ENCODE measurements around the gene NEDD1. TPM values are rescaled to one million over a fixed set of nuclear protein-coding genes. Genes with fewer than 3 reads are reported as not detected.

The NEDD1 gene
- total and polyA plus RNA-seq, 10 of the 15 experiments (the other 5 are each of a cell fraction or from before 2014, with no cell fraction given), result 15.9 to 52.6 (median 28.7) TPM

- TF ChIP-seq MAX (IDR thresholded peaks at IDR 0.05; ENCODE audit: low read depth, low read length), result no peak
Observed at GRCh38 chr12:96889273-96889933, 17.7 kb upstream of the NEDD1 start (continued).

- Histone ChIP-seq H4K20me1 (ENCODE audit: control insufficient read depth, insufficient read depth) (no peaks in the 10 kb centered on the region), H3K27ac (ENCODE audit: control insufficient read depth, insufficient read depth) (no peak overlapping the region), H3K79me2 (ENCODE audit: control insufficient read depth, insufficient read depth, low read length) (no peaks in the 10 kb centered on the region), H3K9me3 (replicated peaks; ENCODE audit: control insufficient read depth, insufficient read depth, low read length) (peaks cover 1% of the 10 kb centered on the region; the same call in 1 of the 3 replicates), H3K9ac (ENCODE audit: control insufficient read depth, insufficient read depth, low read length) (no peak overlapping the region), H3K27me3 (replicated peaks in 1 of 2; ENCODE audit: control insufficient read depth in 2 of 2, insufficient read depth in 2 of 2, low read length in 1 of 2) (no peaks in the 10 kb centered on the region), H3K4me1 (ENCODE audit: control insufficient read depth, insufficient read depth, low read length) (no peaks in the 10 kb centered on the region), H3K4me2 (ENCODE audit: control insufficient read depth, insufficient read depth) (no peak overlapping the region), H3K36me3 (ENCODE audit: control insufficient read depth in 2 of 2, insufficient read depth in 2 of 2, low read length in 1 of 2) (no peaks in the 10 kb centered on the region), H3K4me3 (no peak overlapping the region), H2AFZ (ENCODE audit: control insufficient read depth, low read depth, low read length) (no peak overlapping the region)
- BruUV-seq (replicated peaks), result no TSS peak
- ChIA-PET RAD21 (ENCODE audit: unreplicated experiment) (no interaction called here), SMC1A (ENCODE audit: uncharacterized antibody, unreplicated experiment) (interaction anchor here (0.7 kb wide), 1 partner anchor 263 kb away, joined by 3 read pairs; no protein-coding TSS in a partner anchor), POLR2A (no interaction called here), CTCF (no interaction called here)
- no peak for ATAC-seq
- intact Hi-C loops (cut with micrococcal nuclease; ENCODE audit: unreplicated experiment) (no loop called here), in situ Hi-C loops (cut with MboI) (no loop called here)
- FAIRE-seq, result no peak
- no peak for DNase-seq (ENCODE audit: low read depth, low spot score)
- WGBS (ENCODE audit: insufficient coverage, insufficient replicate concordance, low lambda C conversion rate, missing lambda C conversion rate), result 66% methylated on average over 2 of the region's 2 CpGs
- no peak for TF ChIP-seq PML (IDR thresholded peaks at IDR 0.05; ENCODE audit: low read length)
- TF ChIP-seq RELB (IDR thresholded peaks at IDR 0.05; ENCODE audit: low read depth), result no peak
- no peak for TF ChIP-seq MLLT1 (IDR thresholded peaks at IDR 0.05)
- TF ChIP-seq NRF1 (conservative IDR thresholded peaks at IDR 0.05; ENCODE audit: low read depth, low read length), result no peak
- TF ChIP-seq CTCF (IDR thresholded peaks at IDR 0.05 in 2 of 3, conservative IDR thresholded peaks at IDR 0.05 in 1 of 3; ENCODE audit: control insufficient read depth in 2 of 3, extremely low read depth in 1 of 3, insufficient read depth in 1 of 3, low read depth in 3 of 3, low read length in 3 of 3), result no peak
- TF ChIP-seq CHD1 (IDR thresholded peaks at IDR 0.05; ENCODE audit: low read depth, low read length), result no peak
- no peak for TF ChIP-seq ZBTB4 (CRISPR knock-in tag; IDR thresholded peaks at IDR 0.05)
- TF ChIP-seq ASH2L (IDR thresholded peaks at IDR 0.05; ENCODE audit: borderline replicate concordance, low read depth), result no peak
- no peak for TF ChIP-seq FOXK2 (IDR thresholded peaks at IDR 0.05)
- no peak for TF ChIP-seq HSF1 (IDR thresholded peaks at IDR 0.05; ENCODE audit: low read depth, low read length)
Observed at GRCh38 chr12:96890331-96890730, 16.7 kb upstream of the NEDD1 start.
